GM23248 (cell line): ENCODE measurements around the gene OR9Q1.

ENCODE experiments used
- EZH2 ChIP-seq: fragments of 200-600 bp; sonication (generic); IDR thresholded peaks from 2 replicates; pipeline ENCODE4 v1.6.1; 2018; ENCODE audit warnings: antibody characterized with exemption, mild to moderate bottlenecking; ENCODE audit not compliant: insufficient read depth, poor library complexity, severe bottlenecking
- EZH2phosphoT487 ChIP-seq: fragments of 200-600 bp; sonication (generic); IDR thresholded peaks from 2 replicates; pipeline ENCODE4 v1.6.1; 2018; ENCODE audit warnings: antibody characterized with exemption, moderate library complexity, mild to moderate bottlenecking, low read depth; ENCODE audit not compliant: insufficient read depth

DNA sequence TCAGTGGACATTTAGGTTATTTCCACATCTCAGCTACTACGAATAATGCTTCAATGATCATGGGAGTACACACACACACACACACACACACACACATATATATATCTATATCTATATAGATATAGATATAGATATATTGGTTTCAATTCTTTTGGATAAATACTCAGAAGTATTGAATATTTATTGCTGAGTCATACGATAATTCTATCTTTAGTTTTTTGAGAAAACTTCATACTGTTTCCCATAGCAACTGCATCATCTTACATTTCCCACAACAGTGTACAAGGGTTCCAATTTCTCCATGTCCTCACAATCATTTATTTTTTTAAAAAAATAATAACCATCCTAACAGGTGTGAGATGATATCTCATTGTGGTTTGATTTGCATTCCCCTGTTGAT lies 172.3 kb downstream of the OR9Q1 start:
- TF ChIP-seq EZH2 (no peak), EZH2phosphoT487 (no peak)
